GOT3 (cell line): Measurements from ENCODE around the gene CRTC1.

Experiments used
- DNase-seq: peaks from one replicate; lab custom pipeline; 2025; ENCODE audit warnings: mixed read lengths; lab: John Stamatoyannopoulos, UW

CRTC1 gene, protein sequence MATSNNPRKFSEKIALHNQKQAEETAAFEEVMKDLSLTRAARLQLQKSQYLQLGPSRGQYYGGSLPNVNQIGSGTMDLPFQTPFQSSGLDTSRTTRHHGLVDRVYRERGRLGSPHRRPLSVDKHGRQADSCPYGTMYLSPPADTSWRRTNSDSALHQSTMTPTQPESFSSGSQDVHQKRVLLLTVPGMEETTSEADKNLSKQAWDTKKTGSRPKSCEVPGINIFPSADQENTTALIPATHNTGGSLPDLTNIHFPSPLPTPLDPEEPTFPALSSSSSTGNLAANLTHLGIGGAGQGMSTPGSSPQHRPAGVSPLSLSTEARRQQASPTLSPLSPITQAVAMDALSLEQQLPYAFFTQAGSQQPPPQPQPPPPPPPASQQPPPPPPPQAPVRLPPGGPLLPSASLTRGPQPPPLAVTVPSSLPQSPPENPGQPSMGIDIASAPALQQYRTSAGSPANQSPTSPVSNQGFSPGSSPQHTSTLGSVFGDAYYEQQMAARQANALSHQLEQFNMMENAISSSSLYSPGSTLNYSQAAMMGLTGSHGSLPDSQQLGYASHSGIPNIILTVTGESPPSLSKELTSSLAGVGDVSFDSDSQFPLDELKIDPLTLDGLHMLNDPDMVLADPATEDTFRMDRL

DNA sequence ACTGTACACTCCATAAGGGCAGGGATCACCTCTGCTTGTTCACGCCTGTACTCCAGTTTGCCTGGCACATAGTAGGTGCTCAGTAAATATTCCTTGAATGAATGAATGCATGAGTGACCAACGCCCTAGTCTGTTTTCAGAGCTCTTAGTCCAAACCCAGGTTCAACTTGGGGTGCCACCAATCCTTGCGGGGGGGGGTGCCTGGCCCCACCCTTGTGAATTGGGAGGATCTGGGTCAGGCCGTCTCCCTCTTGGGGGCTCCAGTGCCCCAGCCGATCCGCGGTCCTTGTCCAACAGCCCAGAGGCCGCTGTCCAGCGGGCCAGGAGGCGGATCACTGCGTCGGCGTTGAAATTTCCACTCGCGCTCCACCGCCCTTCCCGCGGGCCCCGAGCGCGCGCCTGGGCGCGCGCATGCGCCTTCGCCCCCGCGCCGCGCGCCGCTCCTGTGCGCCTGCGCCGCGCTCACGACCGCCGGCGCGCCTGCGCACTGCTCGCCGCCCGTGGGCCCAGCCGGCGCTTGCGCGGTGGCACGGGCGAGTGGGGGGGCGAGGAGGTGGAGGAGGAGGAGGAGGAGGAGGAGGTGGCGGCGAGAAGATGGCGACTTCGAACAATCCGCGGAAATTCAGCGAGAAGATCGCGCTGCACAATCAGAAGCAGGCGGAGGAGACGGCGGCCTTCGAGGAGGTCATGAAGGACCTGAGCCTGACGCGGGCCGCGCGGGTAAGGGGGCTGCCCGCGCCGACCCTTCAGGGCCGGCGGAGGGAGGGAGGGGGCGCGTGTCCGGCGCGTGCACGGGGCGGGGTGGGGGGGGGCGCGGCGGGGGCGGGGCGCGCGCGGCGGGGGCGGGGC, at the start of gene CRTC1:
Gene CRTC1 (plus strand): TSS at position 572 of the 849 bp plus-strand sequence. CDS start 23 bp downstream, at position 595.
- peak; percentile 72 for DNase-seq

DNA sequence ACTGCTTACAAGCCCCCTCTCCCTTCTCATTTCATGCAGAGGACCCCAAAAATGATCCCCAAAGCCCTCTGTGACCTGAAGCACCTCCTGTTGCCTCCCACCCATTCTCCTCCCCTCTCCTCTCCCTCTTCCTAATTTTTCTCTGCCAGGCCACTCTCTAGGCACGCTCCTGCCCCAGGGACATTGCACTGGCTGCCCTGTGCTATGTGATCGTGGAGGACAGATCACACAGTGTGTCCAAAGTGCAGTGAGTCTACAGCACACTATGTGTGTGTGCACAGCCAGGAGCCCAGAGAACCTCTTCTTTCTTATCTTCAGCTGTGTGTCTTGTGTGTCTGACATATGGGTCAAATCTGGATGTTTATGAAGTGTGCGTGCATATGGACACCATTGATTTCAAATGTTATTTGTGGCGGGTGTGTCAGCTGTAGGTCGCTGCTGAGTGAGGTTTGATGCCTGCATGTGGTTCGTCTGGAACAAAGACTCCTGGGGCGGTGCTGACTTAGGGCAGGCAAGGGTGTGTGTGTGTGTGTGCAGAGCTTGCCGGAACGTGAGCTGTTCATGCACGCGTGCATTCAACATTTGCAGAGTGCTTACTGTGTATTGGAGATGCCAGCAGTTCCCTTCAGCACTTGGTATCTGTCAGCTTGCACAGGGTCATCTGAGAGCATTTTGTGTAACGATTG, 48.7 kb upstream of the CRTC1 start:
- DNase-seq, result no peak

DNA sequence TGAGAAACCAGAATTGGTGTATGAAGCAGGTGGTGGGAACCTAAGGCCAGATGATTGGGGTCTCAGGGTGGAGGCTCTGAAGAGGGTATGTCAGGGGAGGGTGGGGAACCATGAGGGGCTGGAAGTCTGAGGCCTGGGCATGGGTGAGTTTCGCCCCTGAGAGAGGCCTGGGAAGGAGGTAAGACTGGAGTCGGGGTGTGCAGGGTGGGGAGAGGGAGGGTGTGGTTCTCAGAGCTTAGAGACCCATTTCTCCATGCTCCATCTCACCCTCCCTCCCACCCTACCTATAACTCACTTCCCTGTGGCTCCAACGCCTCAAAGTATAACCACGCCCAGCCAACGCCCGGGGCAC, 47.7 kb upstream of the CRTC1 start:
- DNase-seq, result no peak

DNA sequence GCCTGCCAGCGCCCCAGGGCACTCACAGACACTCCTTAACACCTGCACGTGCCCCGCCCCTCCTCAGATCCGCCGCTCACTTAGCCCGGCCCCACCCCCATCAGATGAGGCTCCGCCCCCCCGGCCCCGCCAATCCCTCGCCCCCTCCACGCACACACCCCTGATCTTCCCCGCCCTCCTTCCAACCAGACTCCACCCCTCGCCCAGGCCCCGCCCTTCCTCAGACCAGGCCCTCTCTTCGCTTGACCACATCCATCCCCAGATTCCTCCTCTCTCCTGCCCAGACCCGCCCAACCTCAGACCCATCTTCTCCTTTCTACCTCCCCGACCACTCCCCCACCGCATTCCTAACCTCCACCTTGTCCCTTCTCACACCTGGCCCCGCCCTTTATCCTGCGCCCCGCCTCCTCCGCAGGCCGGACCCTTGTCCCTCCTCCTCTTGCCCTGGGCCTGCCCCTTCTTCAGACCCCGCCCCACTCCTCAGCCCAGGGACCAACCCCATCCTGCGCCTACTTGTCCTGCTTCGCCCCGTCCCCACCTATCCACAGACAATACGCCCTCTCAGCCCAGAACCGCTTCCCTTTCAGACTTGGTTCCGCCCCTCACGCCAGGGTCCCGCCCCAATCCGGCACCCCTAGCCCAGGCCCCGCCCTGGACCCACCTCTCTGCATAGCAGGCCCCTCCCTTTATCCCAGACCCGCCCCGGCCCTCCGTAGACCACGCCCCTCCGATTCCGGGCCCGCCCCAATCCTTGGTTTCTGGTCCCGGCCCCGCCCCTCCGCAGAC, 47.1 kb upstream of the CRTC1 start:
- DNase-seq, result peak; percentile 82

DNA sequence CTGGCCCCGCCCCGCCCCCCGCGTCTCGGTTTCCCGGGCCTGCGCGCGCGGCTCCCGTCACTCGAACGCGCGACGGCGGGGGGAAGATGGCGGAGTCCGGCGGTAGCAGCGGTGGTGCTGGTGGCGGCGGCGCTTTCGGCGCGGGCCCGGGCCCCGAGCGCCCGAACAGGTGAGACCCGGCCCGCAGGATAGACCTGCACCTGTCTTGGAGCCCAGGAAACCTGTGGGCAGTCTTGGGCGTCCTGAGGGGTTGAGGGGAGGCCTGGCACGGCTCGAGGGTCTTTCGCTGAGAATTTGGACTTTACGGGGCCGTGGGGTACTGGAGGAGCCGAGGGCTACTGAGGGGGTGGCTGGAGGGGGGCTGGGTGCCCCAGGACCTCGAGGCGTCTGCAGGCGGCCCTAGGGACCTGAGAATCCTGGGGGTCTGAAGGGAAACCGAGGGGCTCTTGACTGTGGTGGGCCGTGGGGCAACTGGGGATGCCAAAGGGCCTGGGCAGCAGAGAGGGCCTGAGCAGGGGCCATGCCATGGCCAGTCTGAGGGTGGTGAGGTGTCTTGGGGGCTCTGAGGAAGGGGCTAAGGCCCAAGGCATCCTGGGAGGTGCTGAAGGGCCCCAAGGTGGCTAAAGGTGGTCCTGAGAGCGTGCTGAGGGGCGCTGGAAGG, 46.4 kb upstream of the CRTC1 start, which contains the start of gene KLHL26:
Gene KLHL26 (plus strand): TSS at position 60 of the 661 bp plus-strand sequence. CDS start 27 bp downstream, at position 87.
- no peak for DNase-seq

DNA sequence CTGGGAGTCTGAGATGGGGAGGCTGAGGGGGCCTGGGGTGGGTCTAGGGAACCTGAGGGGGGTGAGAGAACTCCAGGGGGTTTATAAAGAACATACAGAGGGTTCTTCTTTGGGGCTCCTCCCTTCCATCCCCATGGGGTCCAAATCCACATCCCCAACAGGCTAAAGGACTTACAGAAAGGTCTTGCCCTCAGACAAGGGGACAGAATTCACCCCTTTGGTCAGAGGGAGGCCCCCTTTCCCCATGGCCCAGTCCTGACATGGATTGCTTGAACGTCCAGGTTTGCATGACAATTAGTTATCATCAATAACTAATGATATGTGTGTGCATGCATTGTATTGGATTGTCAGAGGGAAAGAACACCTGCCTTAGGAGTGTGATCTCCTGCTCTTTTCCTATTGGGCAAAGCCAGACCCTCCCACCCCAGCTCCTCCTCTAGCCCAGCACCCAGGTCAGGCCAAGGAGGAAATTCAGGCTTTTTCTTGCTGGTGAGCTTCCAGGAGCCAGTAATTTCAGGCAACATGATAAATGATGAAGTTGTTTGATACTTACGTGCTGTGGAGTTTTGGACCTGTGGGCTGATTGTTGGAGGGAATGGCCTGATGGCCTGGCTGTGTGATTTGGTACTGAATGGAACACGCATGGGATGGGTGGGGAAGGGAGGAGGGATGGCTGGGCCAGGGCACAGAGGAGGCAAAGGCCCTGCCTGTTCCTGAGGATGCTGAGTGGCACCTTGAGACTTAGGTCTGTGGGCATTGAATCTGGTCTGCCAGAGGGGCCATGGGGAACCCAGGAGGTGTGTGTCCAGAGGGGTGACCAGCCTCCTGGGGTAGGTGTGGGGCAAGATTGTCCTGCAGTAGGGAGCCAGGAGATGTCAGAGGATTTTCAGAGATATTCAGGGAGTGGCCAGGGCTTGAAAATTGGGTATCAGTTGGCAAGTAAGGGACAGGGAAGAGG, 45.5 kb upstream of the CRTC1 start:
- DNase-seq, result no peak

DNA sequence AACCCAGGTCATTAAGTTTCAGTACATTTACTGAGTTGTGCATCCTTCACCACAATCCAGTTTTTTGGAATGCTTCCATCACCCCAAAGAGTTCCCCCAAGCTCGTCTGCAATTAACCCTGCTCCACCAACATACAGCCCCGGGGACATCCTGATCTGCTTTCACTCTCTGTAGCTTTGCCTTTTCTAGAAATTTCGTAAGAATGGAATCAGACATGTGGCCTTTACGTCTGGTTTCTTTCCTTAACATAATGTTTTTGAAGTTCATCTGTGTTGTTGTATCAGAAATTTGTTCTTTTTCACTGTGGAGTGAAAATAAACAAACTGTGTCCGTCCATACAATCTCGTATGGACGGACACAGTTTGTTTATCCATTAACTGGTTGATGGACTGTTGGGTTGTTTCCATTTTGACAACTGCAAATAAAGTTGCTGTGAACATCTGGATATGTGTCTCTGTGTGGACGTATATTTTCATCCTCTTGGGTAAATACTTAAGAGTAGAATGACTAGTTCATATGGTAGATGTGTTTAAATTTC, 43.7 kb upstream of the CRTC1 start:
- DNase-seq, result no peak

DNA sequence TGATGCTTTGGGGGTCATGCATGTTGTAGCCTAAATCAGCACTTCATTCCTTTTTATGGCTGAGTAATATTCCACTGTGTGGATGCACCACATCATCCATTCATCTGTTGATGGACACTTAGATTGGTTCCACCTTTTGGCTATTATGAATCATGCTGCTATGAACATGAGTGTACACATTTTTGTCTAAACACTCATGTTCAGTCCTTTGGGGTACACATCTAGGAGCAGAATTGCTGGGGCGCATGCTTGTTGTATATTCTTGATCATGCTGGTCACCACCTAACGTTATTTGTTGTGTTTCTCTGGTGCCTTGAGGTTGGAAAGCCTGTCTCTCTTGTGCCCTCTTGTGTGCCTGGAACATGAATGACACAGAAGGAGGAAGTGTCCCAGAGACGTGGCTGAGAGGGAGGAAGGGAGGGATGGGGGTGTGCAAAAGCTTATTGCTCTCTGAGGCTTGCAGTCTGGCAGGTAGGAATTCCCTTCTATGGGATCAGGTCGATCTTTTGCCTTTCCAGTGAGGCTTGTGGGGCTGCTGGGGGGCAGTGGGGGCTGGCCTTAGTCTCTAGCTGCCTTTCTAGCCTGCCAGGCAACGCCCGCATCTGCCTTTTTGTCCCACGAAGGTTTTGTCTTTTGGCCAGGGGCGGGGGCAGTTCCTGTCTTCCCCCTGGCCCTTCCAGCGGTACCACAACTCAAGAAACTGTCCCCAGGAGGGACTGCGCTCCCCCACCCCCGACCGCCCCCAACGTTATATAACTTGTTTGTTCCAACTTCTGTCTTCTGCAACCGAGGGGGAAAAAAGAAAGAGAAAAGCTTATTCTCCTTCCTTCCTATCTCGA, 39.1 kb upstream of the CRTC1 start:
- DNase-seq, result no peak

DNA sequence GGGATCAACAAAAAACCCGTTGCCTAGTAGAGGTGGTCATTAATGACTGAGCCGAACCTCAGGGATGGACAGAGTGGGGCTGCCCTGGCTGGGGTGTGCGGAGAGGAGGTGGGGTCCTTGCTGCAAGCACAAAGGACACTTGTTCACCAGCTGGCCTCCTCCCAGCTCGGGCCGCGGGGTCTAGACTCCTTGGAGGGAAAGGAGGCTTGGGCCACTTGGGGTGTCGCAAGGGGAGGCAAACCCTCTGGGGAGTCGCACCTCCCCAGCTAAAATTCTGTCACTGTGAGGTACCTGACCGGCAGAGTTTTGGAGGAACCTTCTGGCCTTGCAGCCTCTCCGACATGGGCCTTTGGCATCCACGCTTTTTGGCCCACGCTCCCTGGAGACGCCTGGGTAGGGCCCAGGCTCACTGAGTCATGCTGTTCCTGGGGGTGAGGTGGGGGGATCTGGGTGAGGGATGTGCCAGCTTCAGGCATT, 38.4 kb upstream of the CRTC1 start:
- no peak for DNase-seq

DNA sequence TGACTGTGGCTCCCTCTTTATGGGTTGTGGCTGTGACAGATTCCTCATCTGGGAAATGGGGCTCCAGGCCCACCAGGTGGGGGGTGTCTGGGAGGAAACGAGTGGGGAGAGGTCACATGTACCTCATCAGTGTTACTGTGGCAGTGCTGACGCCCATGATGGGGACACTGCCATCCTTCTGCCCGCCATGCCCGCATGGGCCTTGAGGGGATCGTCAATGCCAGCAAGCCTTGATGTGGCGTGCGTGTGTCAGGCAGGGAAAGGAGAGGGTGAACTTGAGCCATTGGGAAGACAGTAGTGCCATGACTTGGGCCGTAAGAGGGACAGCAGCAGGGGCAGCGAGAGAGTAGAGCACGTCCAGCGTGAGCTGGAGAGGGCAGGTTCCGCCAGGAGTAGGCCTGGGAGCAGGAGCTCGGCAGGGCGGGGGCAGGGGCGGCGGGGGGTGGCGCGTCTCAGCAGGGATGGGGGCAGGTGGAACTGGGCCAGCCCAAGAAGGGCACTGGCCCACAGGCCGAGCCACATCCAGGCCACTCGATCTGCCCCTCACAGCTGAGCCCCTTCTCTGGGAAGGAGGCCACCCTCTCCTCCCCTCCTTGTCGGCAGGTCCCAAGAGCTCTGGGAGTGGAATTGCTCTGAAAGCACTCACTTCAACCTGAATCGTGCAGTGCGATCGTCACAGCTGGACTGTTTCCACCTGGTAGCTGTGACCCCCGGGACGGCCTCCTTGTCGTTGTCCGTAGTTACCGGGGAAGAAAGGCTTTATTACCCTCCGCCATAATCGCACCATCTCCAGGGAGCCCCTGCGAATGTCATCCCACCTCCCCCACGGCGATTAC, 36.7 kb upstream of the CRTC1 start:
- no peak for DNase-seq

DNA sequence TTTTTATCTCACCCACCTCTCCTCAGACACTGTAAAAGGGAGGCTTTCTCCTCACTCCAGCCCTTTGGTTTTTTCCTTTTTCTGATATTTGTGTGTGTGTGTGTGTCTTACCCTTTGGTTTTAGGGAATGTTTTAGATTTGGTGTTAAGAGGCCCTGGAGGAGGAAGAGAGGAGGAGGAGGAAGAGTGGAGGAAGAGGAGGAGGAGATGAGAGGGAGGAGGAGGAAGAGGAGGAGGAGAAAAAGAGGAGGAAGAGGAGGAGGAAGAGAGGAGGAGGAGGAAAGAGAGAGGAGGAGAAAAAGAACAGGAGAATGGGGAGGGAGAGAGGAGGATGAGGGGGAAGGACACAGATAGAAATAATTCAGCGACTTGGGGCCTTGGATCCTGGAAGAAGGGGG, 36.1 kb upstream of the CRTC1 start:
- DNase-seq, result no peak

DNA sequence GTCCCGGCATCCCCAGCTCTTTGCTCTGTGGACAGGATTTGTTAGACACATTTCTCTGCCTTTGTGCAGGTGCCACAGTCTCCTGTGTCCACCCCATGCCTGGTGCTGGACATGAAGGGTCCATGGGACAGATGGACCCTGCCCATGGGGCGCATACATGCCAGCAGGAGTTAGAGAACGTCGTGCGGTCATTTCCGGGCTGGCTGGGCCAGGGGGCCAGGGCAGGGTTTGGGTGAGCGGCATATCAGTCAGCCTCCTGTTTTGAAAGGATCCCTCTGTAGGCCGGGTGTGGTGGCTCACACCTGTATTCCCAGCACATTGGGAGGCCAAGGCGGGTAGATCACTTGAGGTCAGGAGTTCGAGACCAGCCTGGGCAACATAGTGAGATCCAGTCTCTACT, 35.7 kb upstream of the CRTC1 start:
- DNase-seq, result no peak

DNA sequence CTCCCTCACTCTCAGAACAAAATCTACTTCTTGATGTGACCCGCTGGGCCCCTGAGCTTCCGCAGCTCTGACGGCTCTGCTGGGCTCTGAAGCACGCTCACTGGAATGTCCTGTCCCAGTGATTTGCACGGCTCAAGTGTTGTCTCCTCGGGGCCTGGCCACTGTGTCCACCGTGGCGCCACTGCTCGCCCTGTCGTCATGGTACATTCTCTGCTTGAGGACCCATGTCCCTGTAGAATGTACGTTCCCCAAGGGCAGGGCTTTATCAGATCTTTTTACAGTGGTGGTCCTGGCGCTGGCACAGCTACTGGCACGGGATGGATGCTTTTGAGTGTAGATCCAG, 34.5 kb upstream of the CRTC1 start:
- no peak for DNase-seq

DNA sequence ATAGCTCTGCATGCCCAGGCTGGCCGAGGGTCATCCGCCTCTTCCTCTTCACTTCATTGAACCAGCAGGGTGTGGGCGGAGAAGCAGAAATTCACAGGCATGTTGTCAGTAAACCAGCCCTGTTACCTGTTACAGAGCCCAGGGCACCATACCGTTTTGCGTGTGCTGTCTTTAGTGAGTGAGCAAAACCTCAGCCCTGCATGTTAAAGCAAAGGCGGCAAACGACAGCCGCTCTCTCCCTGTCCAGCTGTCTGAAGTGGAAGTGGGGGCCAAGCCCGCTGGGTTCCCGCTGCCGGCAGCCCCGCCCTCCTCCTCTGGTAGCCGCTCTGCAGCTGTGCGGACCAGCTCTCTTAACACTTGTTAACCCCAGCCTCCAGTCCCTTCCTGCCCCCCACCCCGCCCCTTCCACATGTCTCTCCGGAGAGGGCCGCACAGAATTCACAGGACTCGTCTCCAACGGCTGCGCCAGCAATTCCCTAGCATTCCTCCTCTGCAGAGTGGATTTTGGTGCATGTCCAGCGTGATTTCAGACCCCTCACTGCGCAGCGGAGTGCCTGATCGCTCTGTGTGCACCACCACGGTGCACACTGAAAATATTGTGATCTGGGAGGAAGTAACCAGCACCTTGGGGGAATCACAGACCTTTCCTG, 34.0 kb upstream of the CRTC1 start:
- no peak for DNase-seq

DNA sequence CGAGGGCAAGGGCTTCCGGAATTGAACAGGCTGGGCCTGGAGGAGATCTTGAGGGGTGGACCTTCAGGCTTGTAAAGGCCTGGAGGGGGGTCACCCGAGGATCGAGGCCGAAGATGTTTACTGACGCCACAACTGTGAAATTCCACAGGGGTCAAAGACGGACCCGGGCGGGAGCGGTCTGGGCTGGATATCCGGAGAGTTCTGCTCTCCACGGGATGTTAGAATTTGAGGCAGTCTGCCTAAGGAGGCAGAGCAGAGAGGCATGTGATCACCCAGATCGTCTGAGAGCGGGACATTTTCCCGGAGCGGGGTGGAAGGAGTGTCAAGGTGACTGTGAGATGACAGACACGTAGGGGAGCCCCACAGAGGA, 33.5 kb upstream of the CRTC1 start:
- no peak for DNase-seq

DNA sequence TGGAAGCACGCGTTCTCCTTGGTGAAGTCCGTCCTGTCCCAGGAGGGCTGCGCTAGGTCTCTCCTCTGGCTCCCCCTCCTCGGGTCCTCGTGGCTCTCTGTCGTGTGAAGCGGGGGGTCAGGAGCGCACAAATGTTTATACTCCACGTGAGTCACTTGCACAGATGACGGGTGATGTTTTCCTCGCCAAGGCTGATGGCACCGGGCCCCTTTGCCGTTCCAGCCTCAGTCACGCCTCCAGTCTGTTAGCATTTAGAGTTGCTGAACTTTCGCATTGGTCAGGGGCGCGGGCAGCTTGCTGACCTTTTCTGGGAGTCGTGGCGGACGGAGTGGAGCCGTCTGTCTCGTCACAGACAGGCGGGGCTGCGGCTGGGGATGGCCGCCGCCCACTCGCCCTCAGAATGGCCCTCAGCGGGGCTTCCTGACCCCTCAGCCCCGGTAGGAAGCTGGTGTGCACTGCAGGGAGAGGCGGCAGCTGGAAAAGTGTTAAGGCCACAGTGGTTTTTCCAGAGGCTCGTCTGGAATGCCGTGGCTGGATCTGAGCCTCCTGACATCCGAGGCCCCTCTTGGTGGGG, 32.9 kb upstream of the CRTC1 start:
- peak; percentile 15 for DNase-seq

DNA sequence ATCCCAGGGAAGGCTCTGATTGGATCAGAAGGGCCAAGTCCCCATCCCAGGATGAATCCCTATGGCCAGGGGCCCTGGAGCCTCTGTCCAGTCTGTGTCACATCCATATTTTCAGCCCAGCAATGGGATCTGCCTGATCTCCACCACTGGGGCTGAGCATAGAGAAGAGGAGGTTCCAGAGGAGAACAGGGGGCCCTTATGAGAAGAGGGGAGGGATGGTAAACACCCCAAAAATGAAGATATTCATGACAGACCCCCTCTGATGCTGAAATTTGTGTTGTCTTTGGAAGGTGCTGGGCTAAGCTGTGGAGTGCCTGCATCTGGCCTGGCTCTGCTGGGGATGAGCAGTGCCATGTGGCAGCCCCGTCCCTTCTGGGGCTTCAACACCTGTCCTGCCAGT, 32.2 kb upstream of the CRTC1 start:
- no peak for DNase-seq
